HG02938 (cell line): ENCODE data around the gene B3GNT9.

Experiments used
- ATAC-seq: cut with Tn5 transposase; IDR thresholded peaks from one replicate; pipeline ENCODE4 v1.9.1; 2021; ENCODE audit warnings: mild to moderate bottlenecking, moderate library complexity; ENCODE audit not compliant: unreplicated experiment

The B3GNT9 gene, protein sequence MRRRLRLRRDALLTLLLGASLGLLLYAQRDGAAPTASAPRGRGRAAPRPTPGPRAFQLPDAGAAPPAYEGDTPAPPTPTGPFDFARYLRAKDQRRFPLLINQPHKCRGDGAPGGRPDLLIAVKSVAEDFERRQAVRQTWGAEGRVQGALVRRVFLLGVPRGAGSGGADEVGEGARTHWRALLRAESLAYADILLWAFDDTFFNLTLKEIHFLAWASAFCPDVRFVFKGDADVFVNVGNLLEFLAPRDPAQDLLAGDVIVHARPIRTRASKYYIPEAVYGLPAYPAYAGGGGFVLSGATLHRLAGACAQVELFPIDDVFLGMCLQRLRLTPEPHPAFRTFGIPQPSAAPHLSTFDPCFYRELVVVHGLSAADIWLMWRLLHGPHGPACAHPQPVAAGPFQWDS

DNA sequence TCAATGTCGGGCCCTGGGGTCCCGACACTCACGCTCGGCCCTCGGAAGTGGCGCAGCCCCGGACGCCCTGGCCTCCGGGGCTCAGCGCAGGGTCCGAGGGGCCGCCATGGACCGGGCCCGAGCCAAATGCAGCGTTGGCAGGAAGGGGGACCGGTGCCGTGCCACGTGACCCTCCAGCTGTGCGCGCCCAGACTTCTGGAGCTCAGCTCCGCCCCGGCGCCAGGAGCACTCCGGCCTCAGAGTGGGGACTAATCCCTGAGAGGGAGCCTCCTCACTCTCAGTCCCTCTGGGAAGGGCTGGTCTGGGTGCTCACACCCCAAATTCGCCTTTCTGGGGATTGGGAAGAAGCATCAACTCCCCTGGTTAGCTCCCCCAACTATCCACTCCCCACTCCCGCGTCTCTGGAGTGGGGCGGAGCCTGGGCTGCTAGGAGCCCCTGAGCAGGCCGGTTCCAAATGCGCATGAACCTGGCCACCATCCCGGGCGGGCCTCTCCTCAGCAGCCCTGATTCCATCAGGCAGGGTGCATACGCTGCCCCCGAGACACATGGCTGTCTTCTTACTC is at the start of gene B3GNT9:
TSS of gene B3GNT9 (minus strand) at position 166 of the 564 bp plus-strand sequence. CDS start 513 bp downstream, outside the sequence.
- ATAC-seq, result no peak

DNA sequence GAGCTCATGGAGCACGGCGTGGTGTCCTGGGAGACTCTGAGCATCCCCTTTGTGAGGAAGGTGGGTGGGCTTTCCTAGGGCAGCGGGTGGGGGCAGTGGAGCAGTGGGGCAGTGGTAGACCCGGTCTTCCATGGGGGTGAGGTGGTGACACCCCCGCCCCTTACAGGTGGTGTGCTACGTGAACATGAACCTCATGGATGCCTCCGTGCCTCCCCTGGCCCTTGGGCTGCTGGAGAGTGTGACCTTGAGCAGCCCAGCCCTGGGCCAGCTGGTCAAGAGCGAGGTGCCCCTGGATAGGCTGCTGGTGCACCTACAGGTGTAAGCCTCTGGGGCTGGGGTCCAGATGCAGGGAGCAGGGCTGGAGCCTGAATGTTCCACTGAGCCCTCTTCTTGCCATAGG is 49.7 kb upstream of the B3GNT9 start:
- ATAC-seq, result no peak

DNA sequence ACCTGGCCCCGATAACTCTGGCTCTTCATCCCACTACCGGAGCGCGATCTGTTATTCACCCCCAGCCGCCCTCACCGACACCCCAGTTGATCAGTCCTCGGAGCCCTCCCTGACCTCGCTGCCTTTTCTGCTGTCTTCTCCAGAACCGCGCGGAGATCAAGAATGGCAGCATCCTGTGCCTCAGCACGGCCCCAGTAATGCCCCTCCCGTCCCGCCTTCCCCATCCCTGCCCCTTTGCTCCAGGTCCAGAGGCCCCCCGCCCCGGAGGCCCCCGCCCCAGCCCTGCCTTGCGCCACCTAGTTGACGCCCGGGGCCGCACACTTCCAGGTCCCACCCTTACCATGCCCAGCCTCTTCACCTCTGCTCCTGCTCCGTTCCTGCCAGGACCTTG is 49.0 kb upstream of the B3GNT9 start:
- no peak for ATAC-seq

DNA sequence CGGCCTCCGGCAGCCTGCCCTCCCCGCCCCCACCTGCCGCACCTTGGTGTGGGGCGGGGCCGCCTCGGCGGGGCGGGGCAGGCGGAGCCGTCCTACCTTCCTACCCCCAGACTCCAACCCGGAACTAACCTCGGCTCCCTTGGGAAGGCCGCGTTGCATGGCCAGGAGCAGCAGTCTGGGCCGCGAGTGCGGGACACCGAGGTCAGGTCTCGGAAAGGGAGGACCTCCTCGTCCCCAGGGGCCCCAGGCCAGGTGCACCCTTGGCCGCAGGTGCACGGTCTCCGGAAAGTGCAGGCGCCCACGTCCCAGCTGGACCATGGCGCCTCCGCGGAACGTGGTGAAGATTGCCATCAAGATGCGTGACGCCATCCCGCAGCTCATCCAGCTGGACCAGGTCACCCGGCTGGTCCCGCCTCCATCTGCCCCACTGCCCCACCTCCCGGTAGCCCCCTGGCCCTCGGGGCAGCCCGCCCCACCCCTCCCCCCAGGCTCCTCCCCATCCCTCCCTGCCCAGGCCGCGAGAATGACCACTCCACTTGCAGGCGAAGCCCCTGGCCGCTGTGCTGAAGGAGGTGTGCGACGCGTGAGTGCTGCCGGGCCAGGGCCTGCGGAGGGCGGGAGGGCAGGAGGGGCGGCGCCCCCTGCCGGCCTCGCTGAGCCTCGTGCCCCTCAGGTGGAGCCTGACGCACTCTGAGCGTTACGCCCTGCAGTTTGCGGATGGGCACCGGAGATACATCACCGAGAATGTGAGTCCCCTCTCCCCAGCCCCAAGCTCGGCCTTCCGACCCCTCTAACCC is 48.4 kb upstream of the B3GNT9 start, which contains the start of gene ELMO3:
TSS of gene ELMO3 (plus strand) at position 121 of the 797 bp plus-strand sequence. CDS start at position 317, 196 bp downstream.
- no peak for ATAC-seq

DNA sequence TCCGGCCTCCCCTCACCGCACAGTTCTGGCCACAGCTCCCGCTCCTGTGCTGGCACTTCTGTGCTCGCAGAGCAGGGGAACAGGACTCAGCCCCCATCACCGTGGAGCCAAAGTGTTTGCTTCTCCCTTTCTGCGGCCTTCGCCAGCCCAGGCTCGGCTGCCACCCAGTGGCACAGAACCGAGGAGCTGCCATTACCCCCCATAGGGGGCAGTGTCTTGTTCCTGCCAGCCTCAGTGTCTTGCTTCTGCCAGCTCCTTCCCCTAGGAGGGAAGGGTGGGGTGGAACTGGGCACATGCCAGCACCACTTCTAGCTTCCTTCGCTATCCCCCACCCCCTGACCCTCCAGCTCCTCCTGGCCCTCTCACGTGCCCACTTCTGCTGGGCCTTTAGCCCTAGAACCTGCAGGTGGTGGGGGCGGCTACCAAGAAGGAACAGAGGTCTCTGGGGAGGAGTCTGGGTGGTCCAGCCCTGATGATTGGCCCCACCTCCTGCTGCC is 47.5 kb upstream of the B3GNT9 start:
- no peak for ATAC-seq

DNA sequence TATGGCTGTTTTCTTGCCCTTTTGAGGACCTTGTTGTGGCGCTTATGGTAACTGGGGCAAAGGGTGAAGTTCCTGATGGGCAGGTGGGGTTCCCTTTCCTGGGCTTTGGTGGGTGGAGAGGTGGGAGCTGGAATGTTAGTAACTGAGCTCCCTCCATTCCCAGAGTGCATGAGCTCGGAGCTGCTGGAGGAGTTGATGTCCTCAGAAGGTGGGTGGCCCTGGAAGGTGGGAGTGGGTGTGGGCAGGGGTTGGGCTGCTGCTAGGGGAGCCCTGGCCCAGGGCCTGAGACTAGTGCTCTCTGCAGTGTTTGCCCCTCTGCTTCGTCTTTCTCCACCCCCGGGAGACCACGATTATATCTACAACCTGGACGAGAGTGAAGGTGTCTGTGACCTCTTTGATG is 46.9 kb upstream of the B3GNT9 start:
- no peak for ATAC-seq

DNA sequence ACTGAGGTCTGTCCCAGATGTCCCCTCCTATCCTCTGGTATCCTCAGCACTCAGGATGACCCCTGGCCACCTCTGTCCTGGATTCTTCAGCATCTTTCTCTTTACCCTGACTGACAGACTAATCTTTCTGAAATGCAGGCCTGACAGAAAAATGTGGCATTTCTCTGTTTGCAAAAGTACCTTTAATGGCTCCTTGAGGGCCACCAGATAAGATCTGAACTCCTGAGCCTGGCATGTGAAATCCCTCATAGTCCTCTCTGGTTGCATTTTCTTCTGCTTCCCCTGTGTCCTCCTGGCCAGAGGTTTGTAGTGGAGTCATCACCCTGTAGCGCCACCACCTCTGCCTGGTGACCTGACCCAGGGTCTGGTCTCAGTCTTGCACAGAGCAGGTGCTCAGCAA is 46.1 kb upstream of the B3GNT9 start:
- no peak for ATAC-seq

DNA sequence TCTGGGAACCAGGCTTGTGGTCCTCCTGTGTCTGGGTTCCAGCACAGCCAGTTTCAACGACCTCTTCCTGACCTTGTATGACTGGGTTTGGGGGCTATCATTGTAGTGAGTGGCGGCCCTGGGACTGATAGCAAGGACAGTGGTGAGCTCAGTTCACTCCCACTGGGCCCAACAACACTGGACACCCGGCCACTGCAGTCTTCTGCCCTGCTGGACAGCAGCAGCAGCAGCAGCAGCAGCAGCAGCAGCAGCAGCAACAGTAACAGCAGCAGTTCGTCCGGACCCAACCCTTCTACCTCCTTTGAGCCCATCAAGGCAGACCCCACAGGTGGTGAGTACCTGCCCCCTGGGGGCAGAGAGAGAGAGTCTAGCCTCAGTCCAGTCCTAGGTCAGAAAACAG is 44.9 kb upstream of the B3GNT9 start:
- no peak for ATAC-seq

DNA sequence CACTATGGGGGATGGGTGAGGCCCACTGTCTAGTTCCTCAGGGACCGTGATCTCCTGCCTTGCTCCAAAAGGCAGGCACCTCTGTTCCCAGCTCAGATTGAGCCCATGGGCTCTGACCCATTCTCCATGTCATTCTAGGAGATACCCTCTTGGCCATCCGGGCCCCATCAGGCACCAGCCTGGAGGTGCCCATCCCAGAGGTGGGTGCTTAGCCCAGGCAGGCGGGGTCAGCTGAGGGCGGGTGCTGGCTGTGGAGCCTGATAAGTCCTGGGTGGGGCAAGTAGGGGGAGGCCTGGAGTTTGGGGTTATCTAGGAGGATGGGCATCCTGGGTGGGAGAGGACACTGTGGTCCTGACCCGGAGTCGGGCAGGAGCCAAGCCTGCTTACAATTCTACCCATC is 43.5 kb upstream of the B3GNT9 start:
- no peak for ATAC-seq

DNA sequence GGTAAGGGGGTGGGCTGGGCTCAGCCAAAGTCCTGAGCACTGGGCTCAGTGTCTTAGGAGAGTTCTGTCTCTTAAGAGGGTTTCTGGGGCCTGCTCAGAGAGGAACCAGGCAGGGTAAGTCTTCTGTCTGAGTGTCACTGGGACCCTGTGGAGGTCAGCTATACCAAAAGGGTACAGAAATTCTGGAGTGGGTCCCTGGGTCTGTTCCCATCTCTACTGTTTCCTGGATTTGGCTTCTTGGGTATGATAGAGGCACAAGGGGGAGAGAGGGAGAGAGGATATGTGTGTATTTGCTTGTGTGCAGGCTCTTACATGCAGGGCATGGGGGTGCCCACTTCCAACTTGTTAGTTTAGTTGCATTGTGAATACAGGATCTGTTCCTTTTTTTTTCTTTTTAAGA is 42.7 kb upstream of the B3GNT9 start:
- ATAC-seq, result no peak

DNA sequence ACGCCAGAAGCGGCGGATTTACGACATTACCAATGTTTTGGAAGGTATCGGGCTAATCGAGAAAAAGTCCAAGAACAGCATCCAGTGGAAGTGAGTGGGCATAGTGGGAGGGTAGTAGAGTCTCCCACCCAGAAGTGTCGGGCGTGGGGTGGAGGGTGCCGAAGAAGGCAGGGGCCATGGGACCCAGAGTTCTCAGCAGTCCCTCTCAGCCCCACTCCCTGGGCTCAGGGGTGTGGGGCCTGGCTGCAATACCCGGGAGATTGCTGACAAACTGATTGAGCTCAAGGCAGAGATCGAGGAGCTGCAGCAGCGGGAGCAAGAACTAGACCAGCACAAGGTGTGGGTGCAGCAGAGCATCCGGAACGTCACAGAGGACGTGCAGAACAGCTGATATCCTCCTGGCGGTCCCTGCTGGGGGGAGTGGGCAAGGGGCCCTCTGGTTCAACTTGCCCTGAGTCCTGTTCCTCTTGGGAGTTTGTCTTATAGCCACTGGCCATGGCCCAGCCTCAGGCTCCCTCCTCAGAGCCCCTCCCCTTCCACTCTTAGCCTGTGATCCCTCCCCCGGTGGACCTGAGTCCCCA is 42.1 kb upstream of the B3GNT9 start:
- ATAC-seq, result no peak

DNA sequence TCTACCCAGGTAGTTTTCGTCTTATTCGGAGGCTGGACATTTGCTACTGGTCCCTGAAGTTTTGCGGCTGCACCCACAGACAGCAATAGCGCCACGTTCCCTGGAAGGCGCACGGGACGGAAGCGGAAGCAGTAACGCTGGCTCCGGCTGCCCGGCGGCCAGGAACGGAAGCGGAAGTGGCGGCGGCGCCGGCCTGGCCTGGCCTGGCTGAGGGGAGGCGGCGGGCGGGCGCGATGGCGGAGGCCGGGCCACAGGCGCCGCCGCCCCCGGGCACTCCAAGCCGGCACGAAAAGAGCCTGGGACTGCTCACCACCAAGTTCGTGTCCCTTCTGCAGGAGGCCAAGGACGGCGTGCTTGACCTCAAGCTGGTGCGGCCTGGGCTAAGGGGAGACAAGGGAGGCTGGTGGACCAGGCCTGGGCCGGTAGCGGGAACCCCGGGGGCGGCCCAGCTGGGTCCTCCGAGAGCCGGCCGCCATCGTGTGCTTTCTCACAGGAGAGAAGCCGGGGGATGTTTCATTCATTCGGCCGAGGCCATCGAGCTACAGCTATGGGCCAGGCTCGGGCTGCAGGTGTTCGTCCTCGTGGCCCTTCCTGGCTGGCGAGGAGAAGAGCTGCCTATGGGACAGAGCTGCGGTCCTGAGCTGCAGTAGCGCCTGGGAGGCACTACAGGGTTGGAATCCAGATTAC is 41.3 kb upstream of the B3GNT9 start, which contains the start of gene E2F4:
TSS of gene E2F4 (plus strand) at position 161 of the 687 bp plus-strand sequence. CDS start at position 234, 73 bp downstream.
- peak; percentile 82 for ATAC-seq

DNA sequence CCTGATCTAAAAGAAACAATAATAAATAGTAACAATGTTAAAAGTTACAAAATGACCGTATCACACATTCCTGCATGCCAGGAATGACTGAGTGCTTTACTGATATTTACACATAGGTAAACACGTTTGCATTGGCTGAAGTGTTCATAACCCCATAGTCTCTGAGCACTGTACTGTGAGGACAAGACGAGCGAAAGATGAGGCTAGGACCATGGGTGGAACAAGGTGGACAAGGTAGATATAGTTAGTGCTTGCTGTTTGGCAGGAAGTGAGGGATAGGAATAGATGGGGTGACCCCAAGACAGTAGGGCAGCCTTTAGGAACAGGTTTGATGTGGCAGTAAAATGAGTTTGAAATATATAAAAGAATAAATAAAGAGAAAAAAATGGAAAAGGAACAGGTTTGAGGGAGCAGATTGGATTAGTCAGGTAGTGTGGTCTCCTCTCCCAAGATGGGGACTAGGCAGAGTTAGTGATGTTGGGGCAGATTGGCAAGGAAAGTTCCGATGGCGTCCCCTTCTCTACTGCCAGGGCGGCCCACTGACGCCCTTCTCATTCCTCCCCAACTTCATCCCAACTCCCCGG is 40.7 kb upstream of the B3GNT9 start:
- ATAC-seq, result no peak

DNA sequence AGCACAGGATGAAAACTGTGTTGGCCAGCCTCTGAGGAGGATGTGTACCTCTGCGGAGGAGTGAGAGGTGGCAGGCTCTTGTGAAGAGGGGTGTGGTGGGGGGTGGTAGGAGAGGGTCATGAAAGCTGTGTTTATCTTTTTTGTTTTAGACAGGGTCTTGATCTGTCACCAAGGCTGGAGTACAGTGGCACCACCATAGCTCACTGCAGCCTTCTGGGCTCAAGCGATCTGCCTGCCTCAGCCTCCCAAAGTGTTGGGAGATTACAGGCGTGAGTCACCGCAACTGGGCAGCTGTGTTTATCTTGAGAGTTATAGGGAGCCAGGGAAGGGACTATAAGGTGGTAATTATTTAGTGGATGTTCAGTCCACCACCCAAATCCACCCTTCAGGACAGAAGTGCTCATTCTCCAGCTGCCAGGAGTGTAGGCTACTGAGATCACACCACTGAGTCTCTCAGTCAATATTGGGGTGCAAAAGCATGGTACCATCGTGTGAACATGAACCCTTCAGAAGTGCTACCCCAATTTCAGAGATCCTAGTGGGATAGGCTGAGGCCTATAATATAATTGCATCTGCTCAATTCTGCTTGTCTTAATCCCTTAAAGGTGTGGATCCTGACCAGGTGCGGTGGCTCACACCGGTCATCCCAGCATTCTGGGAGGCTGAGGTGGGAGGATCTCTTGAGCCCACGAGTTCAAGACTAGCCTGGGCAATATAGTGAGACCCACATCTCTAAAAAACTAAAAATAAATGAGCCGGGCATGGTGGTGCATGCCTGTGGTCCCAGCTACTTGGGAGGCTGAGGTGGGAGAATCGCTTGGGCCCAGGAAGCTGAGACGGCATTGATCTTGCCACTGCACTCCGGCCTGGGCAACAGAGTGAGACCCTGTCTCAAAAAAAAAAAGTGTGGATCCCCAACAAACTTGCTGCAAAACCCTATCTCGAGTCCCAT is 39.9 kb upstream of the B3GNT9 start:
- no peak for ATAC-seq

DNA sequence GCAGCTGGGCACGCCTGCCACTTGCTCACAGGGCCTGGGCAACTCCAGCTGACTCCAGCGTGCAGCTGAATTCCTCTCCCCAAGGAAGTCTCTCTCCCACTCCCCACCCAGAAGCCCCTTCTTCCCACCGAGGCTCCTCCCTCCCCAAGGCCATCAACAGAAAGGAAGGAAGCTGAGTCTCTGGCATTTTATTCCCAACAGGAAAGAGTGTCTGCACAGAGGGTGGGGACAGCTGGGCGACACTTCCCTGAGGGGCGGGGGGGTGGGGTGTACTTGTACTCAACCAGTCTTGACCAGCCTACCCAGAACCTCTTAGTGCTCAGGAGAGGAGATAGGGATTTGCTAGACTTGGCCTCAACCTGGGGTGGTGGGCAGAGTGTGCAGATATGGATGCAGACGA is 39.2 kb upstream of the B3GNT9 start, which contains the start of gene EXOC3L1:
TSS of gene EXOC3L1 (minus strand) at position 96 of the 400 bp plus-strand sequence. CDS start 460 bp downstream, outside the sequence.
- no peak for ATAC-seq

DNA sequence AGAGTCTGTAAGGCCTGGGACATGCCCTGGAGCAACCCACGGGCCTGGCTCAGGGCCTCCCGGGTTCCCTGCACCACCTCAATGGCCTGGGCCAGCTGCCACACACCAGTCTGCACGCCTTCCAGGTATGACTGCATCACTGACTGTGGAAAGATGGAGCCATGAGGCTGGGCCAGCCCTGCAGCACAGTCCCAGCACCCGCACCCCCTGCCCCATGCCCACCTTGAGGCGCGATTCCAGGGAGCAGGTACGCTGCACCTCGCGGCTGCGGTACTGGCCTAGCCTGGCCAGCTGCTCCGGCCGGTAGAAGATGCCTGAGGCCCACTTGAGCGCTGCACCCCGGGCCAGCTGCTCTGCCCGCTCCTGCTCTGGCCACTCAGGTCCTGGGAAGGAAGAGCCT is 38.0 kb upstream of the B3GNT9 start:
- ATAC-seq, result no peak

DNA sequence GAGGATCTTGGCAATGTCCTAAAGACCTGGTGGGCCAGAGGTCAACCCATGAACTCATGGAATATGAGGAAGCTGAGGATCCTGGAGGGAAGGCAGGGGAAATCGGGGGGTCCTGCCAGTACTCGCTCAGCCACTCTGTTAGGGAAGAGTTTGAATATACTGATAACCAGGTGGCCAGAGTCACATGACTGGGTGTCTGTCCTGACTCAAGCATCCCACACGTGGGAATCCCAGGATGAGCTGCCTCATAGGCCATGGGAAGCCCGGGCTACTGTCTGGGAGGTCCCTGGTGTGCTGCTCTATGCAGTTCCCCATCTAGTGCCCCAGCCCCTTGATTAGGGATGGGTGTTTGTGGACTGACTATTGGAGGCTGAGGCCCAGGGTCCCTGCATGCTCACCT is 37.5 kb upstream of the B3GNT9 start:
- ATAC-seq, result no peak

DNA sequence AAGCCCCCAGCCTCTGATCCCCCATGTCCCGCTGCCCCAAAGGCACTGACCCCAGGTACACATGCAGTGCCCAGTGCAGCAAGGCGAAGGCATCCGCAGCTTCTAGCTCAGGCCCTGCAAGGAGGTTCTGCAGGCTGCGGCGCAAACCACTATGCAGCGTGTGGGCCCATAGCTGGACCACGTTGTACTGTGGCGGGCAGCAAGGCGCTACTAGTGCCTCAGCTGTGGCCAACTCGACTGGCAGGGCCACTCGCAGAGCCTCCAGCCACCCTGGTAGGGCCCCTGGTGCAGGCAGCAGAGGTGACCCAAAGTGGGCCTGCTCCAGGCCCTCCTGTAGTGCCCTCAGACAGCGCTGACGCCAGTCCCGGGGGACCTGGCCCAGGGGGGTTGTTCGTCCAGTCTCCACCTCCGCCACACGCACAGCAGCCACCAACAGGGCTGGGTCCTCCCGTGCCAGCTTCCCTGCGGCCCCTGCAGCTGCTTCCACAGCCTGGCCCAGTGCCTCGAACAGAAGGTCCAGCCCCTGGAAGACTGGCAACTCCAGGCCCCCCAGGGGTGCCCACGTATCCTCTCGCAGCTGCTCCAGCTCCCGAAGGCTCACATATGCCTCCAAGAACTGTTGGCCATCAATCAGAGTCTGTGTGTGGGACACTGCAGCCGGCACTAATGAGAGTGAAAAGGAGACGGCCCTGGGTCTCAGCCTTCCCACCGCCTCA is 36.5 kb upstream of the B3GNT9 start:
- ATAC-seq, result no peak
